Nephron progenitor cell (in vitro differentiated cells): ENCODE data around the gene NABP1.

Experiments
- DNase-seq: peaks from one replicate; pipeline ENCODE4 v3.0.0; 2021
- H3K27ac Mint-ChIP-seq: 2 replicates; pipeline ENCODE4 v1.8.0; 2021; ENCODE audit warnings: mild to moderate bottlenecking, moderate library complexity, mixed read lengths
- H3K27me3 Mint-ChIP-seq: 2 replicates; pipeline ENCODE4 v1.8.0; 2021; ENCODE audit warnings: mild to moderate bottlenecking, low read depth, mixed read lengths; ENCODE audit not compliant: poor library complexity
- H3K36me3 Mint-ChIP-seq: 2 replicates; pipeline ENCODE4 v1.8.0; 2021; ENCODE audit warnings: low read depth, mixed read lengths
- H3K4me1 Mint-ChIP-seq: 2 replicates; pipeline ENCODE4 v1.8.0; 2021; ENCODE audit warnings: mixed read lengths
- H3K4me3 Mint-ChIP-seq: 2 replicates; pipeline ENCODE4 v1.8.0; 2021; ENCODE audit warnings: mild to moderate bottlenecking, moderate library complexity, mixed read lengths
- H3K9me3 Mint-ChIP-seq: 2 replicates; pipeline ENCODE4 v1.8.0; 2021; ENCODE audit warnings: mild to moderate bottlenecking, moderate library complexity, mixed read lengths
- TF ChIP-seq, protein P1 (sequence below): fragments of 200-600 bp; sonication (generic); IDR thresholded peaks from 2 replicates; pipeline ENCODE4 v1.5.0; 2021; ENCODE audit warnings: antibody characterized with exemption

NABP1 gene

DNA sequence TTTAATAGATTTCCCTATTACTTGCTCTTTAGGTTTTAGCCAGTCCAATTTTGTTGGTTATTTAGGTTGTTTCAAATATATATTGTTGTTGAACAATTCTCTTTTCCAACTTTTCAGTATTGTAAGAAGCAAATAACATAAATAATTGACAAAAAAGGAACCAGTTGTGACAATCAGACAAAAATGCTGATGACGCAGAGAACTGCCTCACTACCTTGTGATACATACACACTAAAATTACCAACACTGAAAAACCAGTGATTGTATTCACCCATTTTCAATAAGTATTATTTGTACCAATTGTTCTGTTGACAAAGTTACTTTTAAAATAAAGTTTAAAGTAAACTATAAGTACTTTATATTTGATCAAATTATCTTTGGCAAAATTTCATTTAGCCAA lies 43.1 kb upstream of the NABP1 start:
- H3K27ac Mint-ChIP-seq: no peak overlapping the region
- H3K36me3 Mint-ChIP-seq: no peaks in the 10 kb centered on the region

DNA sequence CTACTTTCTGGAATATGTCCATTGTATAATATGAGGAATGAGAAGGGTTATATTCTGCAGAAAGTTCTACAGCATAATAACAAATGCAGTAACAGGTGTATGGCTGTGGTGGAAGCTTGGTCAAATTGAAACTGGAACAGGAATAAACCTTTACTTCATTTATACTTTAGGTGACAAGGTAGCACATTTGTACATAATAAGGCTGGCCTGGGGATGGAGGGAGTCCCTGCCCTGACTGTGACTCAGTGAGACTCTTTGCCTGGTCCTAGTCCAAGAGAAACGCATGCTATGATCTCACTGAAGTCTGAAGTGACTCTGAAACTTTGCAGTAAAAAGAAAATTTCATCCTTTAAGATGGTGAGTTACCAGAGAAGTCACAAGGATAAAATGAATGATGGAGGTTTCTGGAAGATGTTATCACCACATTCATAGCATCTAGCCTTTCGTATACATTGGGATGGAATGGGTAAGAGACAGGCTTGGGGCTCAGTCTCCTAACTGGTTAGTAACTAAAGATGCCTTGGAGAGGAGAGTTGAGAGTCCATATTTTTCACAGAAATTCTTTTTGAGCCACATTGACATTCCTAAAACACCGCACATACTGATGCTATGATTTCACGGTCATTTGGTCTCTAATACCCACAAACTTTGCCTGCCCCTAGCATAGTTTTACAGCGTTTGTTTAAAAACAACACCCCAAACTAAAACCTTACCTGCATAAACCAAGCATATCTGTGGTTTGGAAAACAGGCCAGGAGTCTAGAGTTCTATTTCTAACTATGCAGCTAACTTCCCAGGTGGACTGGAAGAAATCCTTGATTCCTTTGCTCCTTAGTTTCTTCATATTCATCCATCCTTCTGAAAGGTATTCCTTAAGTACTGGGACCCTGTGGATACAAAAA lies 42.4 kb upstream of the NABP1 start:
- Mint-ChIP-seq H3K4me3 (no peak overlapping the region), H3K36me3 (no peaks in the 10 kb centered on the region), H3K9me3 (no peaks in the 10 kb centered on the region), H3K27ac (no peak overlapping the region), H3K27me3 (peaks cover 4% of the 10 kb centered on the region), H3K4me1 (peaks cover 14% of the 10 kb centered on the region)
- DNase-seq: no peak
- TF ChIP-seq, protein P1, sequence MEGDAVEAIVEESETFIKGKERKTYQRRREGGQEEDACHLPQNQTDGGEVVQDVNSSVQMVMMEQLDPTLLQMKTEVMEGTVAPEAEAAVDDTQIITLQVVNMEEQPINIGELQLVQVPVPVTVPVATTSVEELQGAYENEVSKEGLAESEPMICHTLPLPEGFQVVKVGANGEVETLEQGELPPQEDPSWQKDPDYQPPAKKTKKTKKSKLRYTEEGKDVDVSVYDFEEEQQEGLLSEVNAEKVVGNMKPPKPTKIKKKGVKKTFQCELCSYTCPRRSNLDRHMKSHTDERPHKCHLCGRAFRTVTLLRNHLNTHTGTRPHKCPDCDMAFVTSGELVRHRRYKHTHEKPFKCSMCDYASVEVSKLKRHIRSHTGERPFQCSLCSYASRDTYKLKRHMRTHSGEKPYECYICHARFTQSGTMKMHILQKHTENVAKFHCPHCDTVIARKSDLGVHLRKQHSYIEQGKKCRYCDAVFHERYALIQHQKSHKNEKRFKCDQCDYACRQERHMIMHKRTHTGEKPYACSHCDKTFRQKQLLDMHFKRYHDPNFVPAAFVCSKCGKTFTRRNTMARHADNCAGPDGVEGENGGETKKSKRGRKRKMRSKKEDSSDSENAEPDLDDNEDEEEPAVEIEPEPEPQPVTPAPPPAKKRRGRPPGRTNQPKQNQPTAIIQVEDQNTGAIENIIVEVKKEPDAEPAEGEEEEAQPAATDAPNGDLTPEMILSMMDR: no peak

More for the DNA sequence above, 43.1 kb upstream of the NABP1 start:
- H3K9me3 Mint-ChIP-seq: no peaks in the 10 kb centered on the region
- H3K4me3 Mint-ChIP-seq: no peak overlapping the region
- H3K27me3 Mint-ChIP-seq: peaks cover 4% of the 10 kb centered on the region
- TF ChIP-seq, protein P1: no peak
- peaks cover 10% of the 10 kb centered on the region for H3K4me1 Mint-ChIP-seq
- no peak for DNase-seq

GRCh38 chr2:191636235-191636543 lies 41.7 kb upstream of the NABP1 start:
- Mint-ChIP-seq H3K9me3 (no peaks in the 10 kb centered on the region), H3K4me3 (no peak overlapping the region), H3K27me3 (peaks cover 4% of the 10 kb centered on the region), H3K4me1 (peaks cover 15% of the 10 kb centered on the region), H3K27ac (no peak overlapping the region), H3K36me3 (no peaks in the 10 kb centered on the region)
- TF ChIP-seq, protein P1: no peak
- DNase-seq: no peak

DNA sequence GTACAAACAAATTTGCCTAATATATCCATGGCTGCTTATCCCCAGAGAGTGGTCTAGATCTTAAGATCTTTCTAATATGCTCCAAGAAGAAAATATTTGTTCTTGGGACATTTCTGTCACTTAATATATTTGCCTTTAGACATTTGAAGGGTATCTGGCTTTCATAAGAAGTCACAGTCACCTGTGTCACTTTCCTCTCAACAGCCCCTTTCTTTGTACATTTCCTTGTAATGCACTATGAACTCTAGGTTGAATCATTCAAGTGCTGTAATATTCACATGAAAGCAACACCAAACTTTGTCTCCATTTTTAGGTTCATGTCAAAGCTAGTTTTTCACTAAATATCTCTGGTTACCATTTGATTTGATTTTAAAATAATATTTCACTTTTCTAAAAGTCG lies 41.4 kb upstream of the NABP1 start:
- DNase-seq: no peak
- H3K27ac Mint-ChIP-seq: no peak overlapping the region
- H3K4me1 Mint-ChIP-seq: peaks cover 15% of the 10 kb centered on the region
- TF ChIP-seq, protein P1: no peak
- H3K9me3 Mint-ChIP-seq: no peaks in the 10 kb centered on the region
- H3K4me3 Mint-ChIP-seq: no peak overlapping the region
- peaks cover under 1% of the 10 kb centered on the region for H3K27me3 Mint-ChIP-seq
- H3K36me3 Mint-ChIP-seq: no peaks in the 10 kb centered on the region

- Mint-ChIP-seq H3K36me3 (no peaks in the 10 kb centered on the region), H3K27ac (no peak overlapping the region), H3K4me3 (no peak overlapping the region), H3K9me3 (no peaks in the 10 kb centered on the region), H3K27me3 (no peaks in the 10 kb centered on the region), H3K4me1 (peaks cover 15% of the 10 kb centered on the region)
- DNase-seq: no peak
- TF ChIP-seq, protein P1: no peak
These were observed 40.5 kb upstream of the NABP1 start for GRCh38 chr2:191637182-191638078.
